Measurements from ENCODE around the gene BRD4.

DNA sequence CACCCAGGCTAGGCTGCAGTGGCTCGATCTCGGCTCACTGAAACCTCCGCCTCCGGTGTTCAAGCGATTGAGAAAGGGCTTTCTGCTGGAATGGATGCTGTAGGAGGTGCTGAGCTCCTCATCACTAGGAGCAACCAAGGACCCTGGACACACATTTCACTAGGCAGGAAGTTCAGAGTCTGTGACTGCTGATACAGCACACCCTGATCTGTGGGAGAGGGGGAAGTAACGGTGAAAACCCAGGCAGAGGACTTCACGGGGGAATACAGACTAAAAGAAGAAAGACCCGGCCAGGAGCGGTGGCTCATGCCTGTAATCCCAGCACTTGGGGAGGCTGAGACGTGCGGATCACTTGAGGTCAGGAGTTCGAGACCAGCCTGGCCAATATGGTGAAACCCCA is 119.6 kb downstream of the BRD4 start:
- TF ChIP-seq, protein P1, sequence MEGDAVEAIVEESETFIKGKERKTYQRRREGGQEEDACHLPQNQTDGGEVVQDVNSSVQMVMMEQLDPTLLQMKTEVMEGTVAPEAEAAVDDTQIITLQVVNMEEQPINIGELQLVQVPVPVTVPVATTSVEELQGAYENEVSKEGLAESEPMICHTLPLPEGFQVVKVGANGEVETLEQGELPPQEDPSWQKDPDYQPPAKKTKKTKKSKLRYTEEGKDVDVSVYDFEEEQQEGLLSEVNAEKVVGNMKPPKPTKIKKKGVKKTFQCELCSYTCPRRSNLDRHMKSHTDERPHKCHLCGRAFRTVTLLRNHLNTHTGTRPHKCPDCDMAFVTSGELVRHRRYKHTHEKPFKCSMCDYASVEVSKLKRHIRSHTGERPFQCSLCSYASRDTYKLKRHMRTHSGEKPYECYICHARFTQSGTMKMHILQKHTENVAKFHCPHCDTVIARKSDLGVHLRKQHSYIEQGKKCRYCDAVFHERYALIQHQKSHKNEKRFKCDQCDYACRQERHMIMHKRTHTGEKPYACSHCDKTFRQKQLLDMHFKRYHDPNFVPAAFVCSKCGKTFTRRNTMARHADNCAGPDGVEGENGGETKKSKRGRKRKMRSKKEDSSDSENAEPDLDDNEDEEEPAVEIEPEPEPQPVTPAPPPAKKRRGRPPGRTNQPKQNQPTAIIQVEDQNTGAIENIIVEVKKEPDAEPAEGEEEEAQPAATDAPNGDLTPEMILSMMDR (IDR thresholded peaks at IDR 0.05): no peak
- no peak for TF ChIP-seq POLR2A (IDR thresholded peaks at IDR 0.05)

Data from prostate gland (tissue), 2 donors.